Suprapubic skin (tissue), 4 donors: ENCODE results near the gene DGKQ. TPM values are rescaled to one million over a fixed set of nuclear protein-coding genes. Genes with fewer than 3 reads are reported as not detected.

Experiments used
- DNase-seq, 2 donors: peaks; one replicate each; pipeline ENCODE4 v3.0.0-alpha.2; 2019; ENCODE audit warnings: low spot score in 2 of 2
- H3K27ac ChIP-seq: fragments of 200-600 bp; sonication (generic); one replicate; pipeline ENCODE4 v1.5.1; 2019
- H3K27me3 ChIP-seq: fragments of 200-600 bp; sonication (generic); one replicate; pipeline ENCODE4 v1.5.1; 2019
- H3K36me3 ChIP-seq: fragments of 200-600 bp; sonication (generic); one replicate; pipeline ENCODE4 v1.5.1; 2019
- H3K4me1 ChIP-seq: fragments of 200-600 bp; sonication (generic); one replicate; pipeline ENCODE4 v1.5.1; 2019
- H3K4me3 ChIP-seq: fragments of 200-600 bp; sonication (generic); one replicate; pipeline ENCODE4 v1.5.1; 2019; ENCODE audit warnings: mild to moderate bottlenecking
- H3K9me3 ChIP-seq: fragments of 200-600 bp; sonication (generic); one replicate; pipeline ENCODE4 v1.5.1; 2019
- EP300 ChIP-seq: sonication (generic); formaldehyde crosslinking; IDR thresholded peaks from one replicate; pipeline ENCODE4 v1.6.1; 2017; ENCODE audit warnings: antibody characterized with exemption
- POLR2A ChIP-seq, 2 donors: fragments of 450-650 bp; IDR thresholded peaks; one replicate each; pipeline ENCODE4 v1.6.1; 2017; ENCODE audit warnings: antibody characterized with exemption in 2 of 2, mild to moderate bottlenecking in 2 of 2, moderate library complexity in 2 of 2
- POLR2AphosphoS5 ChIP-seq, 3 donors: sonication (generic); formaldehyde crosslinking; IDR thresholded peaks; one replicate each; pipeline ENCODE4 v1.6.1; 2017; ENCODE audit warnings: antibody characterized with exemption in 3 of 3
- WGBS: methylation state at CpG from one replicate; pipeline ENCODE4 v1.1.5; 2018; 5-methylcytosine and 5-hydroxymethylcytosine counted together
- total RNA-seq, 4 donors: library from RNA; depleted of rRNA; stranded (reverse); fragments of >200 nt; gene quantifications; one replicate each; pipeline ENCODE4 v1.1.0, GENCODE V29; 2016
- TF ChIP-seq, protein P1 (sequence below), 2 donors: fragments of 200-600 bp in 1 of 2; fragments of 450-650 bp in 1 of 2; sonication (generic) in 1 of 2; IDR thresholded peaks; one replicate each; pipeline ENCODE4 v1.5.1; 2016 to 2019; ENCODE audit warnings: antibody characterized with exemption in 2 of 2, mild to moderate bottlenecking in 1 of 2, moderate library complexity in 1 of 2

DGKQ gene
- total RNA-seq, 4 donors from 2014 or later, result 19.5 to 27.6 (median 23.8) TPM

DNA sequence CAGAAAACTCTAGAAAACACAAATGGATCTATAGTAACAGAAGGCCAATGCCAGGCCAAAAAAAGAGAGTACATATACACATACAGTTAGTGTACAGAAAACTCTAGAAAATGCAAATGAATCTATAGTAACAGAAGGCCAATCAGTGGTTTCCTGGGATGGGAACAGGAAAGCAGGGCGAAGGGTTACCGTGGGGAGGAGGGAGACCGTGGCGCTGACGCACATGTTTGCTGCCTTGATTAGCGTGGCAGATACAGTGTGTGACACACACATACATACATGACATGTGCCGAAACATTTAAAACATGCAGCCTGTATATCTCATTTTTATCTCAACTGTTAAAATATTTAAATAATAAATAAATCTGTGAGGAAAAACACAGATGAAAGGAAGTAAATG, 55.9 kb downstream of the DGKQ start:
- H3K27me3 ChIP-seq, result no peaks in the 10 kb centered on the region
- no peak for TF ChIP-seq EP300
- TF ChIP-seq POLR2A (IDR thresholded peaks at IDR 0.05), result no peak
- TF ChIP-seq, protein P1, sequence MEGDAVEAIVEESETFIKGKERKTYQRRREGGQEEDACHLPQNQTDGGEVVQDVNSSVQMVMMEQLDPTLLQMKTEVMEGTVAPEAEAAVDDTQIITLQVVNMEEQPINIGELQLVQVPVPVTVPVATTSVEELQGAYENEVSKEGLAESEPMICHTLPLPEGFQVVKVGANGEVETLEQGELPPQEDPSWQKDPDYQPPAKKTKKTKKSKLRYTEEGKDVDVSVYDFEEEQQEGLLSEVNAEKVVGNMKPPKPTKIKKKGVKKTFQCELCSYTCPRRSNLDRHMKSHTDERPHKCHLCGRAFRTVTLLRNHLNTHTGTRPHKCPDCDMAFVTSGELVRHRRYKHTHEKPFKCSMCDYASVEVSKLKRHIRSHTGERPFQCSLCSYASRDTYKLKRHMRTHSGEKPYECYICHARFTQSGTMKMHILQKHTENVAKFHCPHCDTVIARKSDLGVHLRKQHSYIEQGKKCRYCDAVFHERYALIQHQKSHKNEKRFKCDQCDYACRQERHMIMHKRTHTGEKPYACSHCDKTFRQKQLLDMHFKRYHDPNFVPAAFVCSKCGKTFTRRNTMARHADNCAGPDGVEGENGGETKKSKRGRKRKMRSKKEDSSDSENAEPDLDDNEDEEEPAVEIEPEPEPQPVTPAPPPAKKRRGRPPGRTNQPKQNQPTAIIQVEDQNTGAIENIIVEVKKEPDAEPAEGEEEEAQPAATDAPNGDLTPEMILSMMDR (IDR thresholded peaks at IDR 0.05), result no peak
- no peak for TF ChIP-seq POLR2AphosphoS5 (IDR thresholded peaks at IDR 0.05)
- no peak overlapping the region for H3K27ac ChIP-seq
- H3K36me3 ChIP-seq, result peaks cover 4% of the 10 kb centered on the region
- no peak overlapping the region for H3K4me3 ChIP-seq
- no peaks in the 10 kb centered on the region for H3K9me3 ChIP-seq
- 88% methylated on average over 7 of the region's 7 CpGs for WGBS
- H3K4me1 ChIP-seq, result peaks cover 3% of the 10 kb centered on the region
- peak in 1 of 2 donors; percentile 10 for DNase-seq

DNA sequence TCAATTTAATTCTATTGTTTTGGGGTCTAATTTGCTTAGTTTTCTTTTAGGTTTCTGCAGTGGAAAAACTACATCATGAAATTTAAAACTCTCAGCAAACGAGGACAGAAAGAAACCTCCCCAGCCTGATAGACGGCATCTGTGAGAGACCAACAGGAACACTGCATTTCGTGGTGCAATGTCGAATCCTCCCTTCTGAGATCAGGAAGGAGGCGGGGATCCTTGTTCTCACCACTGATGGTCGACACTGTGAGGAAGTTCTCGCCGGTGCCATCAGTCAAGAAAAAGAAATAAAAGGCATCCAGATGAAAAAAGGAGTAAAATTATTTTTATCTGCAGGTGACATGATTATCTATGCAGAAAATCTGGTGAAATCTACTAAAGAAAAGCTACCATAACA, 57.8 kb downstream of the DGKQ start:
- Histone ChIP-seq H3K27ac (no peak overlapping the region), H3K9me3 (no peaks in the 10 kb centered on the region), H3K4me1 (no peaks in the 10 kb centered on the region), H3K4me3 (no peak overlapping the region), H3K36me3 (peaks cover 22% of the 10 kb centered on the region), H3K27me3 (no peaks in the 10 kb centered on the region)
- no peak for DNase-seq
- TF ChIP-seq, protein P1 (IDR thresholded peaks at IDR 0.05), result no peak
- TF ChIP-seq EP300, result no peak
- no peak for TF ChIP-seq POLR2AphosphoS5 (IDR thresholded peaks at IDR 0.05)
- no peak for TF ChIP-seq POLR2A (IDR thresholded peaks at IDR 0.05)
- WGBS, result 67% methylated on average over 8 of the region's 8 CpGs

DNA sequence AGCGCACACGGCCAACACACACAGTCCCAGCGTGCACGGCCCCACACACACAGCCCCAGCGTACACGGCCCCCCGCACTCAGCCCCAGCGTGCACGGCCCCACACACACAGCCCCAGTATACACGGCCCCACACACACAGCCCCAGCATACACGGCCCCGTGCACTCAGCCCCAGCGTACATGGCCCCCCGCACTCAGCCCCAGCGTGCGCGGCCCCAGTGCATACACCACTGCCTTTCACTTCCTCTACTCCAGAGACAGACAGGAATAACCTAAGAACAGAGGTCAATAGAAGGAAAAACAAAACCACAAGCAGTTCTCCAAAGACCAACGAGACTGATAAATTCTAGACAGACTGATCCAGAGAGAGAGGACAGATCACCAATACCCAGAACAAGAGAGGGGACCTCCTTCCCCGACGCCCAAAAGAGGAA, 58.3 kb downstream of the DGKQ start:
- Histone ChIP-seq H3K4me3 (no peak overlapping the region), H3K27ac (no peak overlapping the region), H3K27me3 (no peaks in the 10 kb centered on the region), H3K36me3 (peaks cover 25% of the 10 kb centered on the region), H3K9me3 (no peaks in the 10 kb centered on the region), H3K4me1 (no peaks in the 10 kb centered on the region)
- DNase-seq, result peak; percentile 33 to 70
- 78% methylated on average over 20 of the region's 20 CpGs for WGBS
- TF ChIP-seq EP300 (no peak), POLR2A (IDR thresholded peaks at IDR 0.05) (no peak), POLR2AphosphoS5 (IDR thresholded peaks at IDR 0.05) (no peak)
- TF ChIP-seq, protein P1 (IDR thresholded peaks at IDR 0.05), result no peak

DNA sequence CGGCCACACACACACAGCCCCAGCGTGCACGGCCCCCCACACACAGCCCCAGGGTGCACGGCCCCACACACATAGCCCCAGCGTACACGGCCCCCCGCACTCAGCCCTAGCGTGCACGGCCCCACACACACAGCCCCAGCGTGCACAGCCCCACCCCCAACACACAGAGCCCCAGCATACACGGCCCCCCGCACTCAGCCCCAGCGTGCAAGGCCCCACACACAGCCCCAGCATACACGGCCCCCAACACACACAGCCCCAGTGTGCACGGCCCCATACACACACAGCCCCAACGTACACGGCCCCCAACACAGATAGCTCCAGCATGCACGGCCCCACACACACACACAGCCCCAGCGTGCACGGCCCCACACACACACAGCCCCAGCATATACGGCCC, 58.8 kb downstream of the DGKQ start:
- Histone ChIP-seq H3K9me3 (no peaks in the 10 kb centered on the region), H3K27me3 (no peaks in the 10 kb centered on the region), H3K4me1 (no peaks in the 10 kb centered on the region)

DNA sequence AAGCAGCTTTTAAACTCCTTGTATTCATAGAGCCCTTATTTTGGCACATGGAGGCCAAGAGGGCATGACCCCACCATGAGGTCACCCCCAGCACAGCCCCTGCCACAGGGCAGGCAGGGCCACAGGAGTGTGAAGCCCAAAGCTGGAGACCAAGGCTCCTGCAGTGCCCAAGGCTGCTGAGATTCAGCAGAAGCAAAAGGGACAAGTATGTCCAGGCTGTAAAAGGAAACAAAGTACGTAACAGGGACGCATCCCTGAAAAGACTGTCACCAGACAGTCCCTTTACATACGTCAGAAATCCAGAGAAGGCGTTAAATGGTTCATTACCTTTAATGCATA, 60.1 kb downstream of the DGKQ start:
- DNase-seq, result peak in 1 of 2 donors; percentile 21
- no peaks in the 10 kb centered on the region for H3K9me3 ChIP-seq
- H3K27ac ChIP-seq, result no peak overlapping the region
- no peak overlapping the region for H3K4me3 ChIP-seq
- TF ChIP-seq POLR2A (IDR thresholded peaks at IDR 0.05) (no peak), EP300 (no peak)
- TF ChIP-seq, protein P1 (IDR thresholded peaks at IDR 0.05), result no peak
- no peaks in the 10 kb centered on the region for H3K27me3 ChIP-seq
- H3K36me3 ChIP-seq, result peaks cover 31% of the 10 kb centered on the region
- no peaks in the 10 kb centered on the region for H3K4me1 ChIP-seq
- 89% methylated on average over 4 of the region's 4 CpGs for WGBS

More for the DNA sequence above, 58.8 kb downstream of the DGKQ start:
- Histone ChIP-seq H3K36me3 (peaks cover 25% of the 10 kb centered on the region), H3K27ac (no peak overlapping the region), H3K4me3 (no peak overlapping the region)
- TF ChIP-seq EP300, result no peak
- no peak for TF ChIP-seq POLR2A (IDR thresholded peaks at IDR 0.05)
- TF ChIP-seq, protein P1 (IDR thresholded peaks at IDR 0.05), result no peak
- no peak for TF ChIP-seq POLR2AphosphoS5 (IDR thresholded peaks at IDR 0.05)
- DNase-seq, result peak in 1 of 2 donors; percentile 53
- WGBS, result no CpG with 5 or more reads among the region's 21 CpGs
